ENCODE results near the gene CD79B.

GRCh38 chr17:63972796-63973195 is 40.7 kb upstream of the CD79B start, which contains the start of gene SCN4A:
- no peak for TF ChIP-seq CTCF (IDR thresholded peaks at IDR 0.05)
- TF ChIP-seq EP300 (IDR thresholded peaks at IDR 0.05; ENCODE audit: borderline replicate concordance in 1 of 2, low read depth in 1 of 2, low read length in 1 of 2): no peak
- no peak for TF ChIP-seq YY1 (IDR thresholded peaks at IDR 0.05; ENCODE audit: low read depth)
- TF ChIP-seq RAD21 (IDR thresholded peaks at IDR 0.05; ENCODE audit: low read length): no peak
- TF ChIP-seq EZH2phosphoT487 (IDR thresholded peaks at IDR 0.05; ENCODE audit: borderline replicate concordance, low read depth): no peak
- TF ChIP-seq POLR2AphosphoS5 (IDR thresholded peaks at IDR 0.05; ENCODE audit: low read depth, low read length): no peak
